GM12874 (cell line): ENCODE data around the gene CD163L1.

Experiments
- TF ChIP-seq, protein P1 (sequence below): IDR thresholded peaks from 2 replicates; pipeline ENCODE4 v1.5.1; 2011; ENCODE audit warnings: low read depth, mild to moderate bottlenecking, control low read depth, low read length, moderate library complexity; ENCODE audit not compliant: insufficient read depth

The CD163L1 gene

DNA sequence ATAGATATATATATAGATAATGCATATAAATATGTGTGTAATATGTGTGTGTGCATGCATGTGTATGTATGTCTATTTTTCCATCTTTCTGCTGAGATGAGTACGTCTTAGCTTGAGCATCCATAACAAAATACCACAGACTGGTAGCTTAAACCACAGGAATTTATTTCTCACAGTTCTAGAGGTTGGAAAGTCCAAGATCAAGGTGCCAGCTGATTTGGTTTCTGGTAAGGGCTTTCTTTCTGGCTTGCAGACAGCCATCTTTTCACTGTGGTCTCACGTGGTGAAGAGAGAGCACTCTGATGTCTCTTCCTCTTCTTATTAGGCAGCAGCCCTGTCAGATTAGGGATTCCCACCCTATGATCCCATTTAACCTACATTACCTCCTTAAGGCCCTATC, 92.8 kb downstream of the CD163L1 start:
- TF ChIP-seq, protein P1, sequence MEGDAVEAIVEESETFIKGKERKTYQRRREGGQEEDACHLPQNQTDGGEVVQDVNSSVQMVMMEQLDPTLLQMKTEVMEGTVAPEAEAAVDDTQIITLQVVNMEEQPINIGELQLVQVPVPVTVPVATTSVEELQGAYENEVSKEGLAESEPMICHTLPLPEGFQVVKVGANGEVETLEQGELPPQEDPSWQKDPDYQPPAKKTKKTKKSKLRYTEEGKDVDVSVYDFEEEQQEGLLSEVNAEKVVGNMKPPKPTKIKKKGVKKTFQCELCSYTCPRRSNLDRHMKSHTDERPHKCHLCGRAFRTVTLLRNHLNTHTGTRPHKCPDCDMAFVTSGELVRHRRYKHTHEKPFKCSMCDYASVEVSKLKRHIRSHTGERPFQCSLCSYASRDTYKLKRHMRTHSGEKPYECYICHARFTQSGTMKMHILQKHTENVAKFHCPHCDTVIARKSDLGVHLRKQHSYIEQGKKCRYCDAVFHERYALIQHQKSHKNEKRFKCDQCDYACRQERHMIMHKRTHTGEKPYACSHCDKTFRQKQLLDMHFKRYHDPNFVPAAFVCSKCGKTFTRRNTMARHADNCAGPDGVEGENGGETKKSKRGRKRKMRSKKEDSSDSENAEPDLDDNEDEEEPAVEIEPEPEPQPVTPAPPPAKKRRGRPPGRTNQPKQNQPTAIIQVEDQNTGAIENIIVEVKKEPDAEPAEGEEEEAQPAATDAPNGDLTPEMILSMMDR, result no peak

DNA sequence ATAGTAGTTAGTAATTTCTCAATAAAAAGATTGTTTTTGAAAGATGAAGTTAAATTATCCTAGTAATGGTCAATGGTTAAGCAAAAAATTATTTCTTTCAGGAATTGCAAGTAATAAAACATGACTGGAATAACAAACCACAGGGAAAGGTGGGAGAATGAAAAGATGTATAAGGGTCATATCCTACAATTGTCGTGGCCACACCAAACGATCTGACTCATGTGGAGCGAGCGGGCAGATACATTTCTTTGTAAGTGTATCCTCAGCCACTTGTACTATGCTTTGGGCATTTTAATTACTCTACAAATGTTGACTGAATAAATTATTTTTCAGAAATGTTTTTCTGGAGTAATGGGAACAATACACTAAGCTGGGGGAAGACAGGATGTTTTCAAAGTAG, 94.5 kb downstream of the CD163L1 start:
- TF ChIP-seq, protein P1, result no peak

DNA sequence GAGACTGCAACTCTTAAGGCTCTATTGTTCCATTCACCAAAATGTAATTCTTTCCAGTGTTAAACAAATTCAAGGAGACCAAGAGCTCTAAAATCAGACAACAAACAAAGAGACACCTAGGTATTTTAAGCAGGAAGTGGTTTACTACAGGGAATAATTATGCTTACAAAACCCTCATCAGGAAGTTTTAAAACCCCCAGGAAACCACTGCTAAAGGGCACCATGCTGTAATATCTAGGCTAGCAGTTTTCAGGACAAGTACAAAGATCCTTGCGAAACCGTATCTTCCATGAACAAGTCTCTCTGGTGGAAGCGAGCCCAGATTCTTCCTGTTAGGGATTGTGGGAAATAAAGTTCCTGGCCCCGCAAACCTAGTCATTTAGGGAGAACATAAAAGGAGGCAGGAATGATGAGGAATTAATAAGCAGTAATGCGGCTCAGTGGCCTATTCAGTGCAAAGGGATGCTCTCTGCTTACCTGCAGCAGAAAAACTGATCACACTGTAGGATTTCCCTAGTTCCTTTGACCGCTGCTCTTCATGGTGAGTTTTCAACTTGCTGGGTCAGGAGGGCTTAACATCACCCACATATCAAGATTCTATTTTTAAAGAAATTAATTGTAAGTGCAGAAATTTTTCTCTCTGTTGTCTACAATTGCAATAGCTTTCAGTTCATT, 97.3 kb downstream of the CD163L1 start:
- TF ChIP-seq, protein P1, result no peak

DNA sequence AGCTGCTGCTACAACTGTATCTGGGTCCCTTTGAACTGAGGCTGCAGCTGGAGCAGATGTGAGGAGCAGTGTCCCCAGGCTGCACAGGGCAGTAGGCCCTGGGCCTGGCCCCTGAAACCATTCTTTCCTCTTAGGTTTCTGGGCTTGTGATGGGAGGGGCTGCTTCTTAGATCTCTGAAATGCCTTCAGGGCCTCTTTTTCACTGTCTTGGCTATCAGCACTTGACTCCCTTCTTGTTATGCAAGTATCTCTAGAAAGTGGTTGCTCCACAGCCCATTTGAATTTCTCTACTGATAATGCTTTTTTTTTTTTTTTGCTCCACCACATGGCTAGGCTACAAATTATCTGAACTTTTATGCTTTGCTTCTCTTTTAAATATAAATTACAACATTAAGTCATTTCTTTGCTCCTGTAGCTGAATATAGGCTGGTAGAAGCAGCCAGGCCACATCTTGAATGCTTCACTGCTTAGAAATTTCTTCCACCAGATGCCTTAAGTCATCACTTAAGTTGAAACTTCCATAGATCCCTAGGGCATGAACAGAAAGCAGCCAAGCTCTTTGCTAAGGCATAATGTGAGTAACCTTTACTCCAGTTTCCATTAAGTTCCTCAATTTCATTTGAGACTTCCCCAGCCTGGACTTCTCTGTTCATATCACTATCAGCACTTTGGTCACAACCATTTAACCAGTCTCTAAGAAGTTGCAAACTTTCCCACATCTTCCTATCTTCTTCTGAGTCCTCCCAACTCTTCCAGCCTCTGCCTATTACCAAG, 98.9 kb downstream of the CD163L1 start:
- TF ChIP-seq, protein P1, result no peak

DNA sequence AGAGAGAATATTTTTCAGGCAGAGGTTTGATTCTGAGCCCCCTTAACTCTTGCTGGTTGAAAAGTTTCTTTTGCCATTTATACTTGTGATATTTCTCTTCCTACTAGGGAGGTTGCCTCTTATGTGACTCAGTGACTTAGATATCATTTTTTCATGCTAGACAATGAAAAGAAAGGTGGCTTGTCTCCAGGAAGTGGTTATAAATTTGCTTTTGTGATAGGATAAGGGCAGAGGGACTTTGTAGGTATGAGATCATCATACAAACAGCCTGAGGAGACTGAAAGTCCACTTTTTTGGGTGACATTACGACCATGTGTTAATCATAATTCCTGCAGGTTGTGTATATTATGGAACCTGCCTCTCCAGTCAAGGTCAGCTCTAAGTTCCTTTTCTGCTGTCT, 104.3 kb downstream of the CD163L1 start:
- TF ChIP-seq, protein P1, result no peak

DNA sequence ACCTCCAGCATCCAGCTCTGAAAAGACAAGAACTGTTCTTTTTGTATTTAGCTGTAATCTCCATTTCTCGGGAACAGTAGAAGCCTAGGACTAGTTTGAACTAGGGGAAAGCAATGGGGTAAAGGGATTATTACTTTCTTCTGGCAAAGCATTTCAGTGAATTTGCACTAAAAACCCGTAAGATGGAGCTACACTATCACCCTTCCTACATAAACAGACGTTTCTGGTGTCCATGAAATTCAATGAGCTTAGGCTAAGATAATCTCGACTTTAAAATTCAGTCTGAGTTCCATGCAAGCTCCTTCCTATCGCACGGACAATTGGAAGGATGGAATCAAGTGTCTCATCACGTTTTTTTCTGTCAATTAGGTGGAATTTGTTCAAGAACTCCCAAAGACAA, 116.0 kb downstream of the CD163L1 start:
- TF ChIP-seq, protein P1, result no peak

DNA sequence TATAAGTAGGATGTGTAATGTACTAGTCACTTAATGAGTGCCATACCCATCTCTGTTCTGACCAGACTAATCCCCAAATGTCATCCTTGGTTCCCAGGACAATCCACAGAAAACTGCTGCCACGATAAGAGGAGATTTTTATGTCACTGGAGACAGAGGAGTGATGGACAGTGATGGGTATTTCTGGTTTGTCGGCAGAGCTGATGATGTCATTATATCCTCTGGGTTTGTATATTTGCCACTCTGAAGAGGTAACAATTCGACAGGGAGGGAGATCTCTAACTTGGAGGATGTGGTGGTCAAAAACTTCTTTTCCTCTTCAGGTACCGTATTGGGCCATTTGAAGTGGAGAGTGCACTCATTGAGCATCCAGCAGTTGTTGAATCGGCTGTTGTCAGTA, 119.8 kb downstream of the CD163L1 start:
- TF ChIP-seq, protein P1, result no peak
